GM23248 (cell line): Measurements from ENCODE around the gene GSAP. TPM values are rescaled to one million over a fixed set of nuclear protein-coding genes. Genes with fewer than 3 reads are reported as not detected.

Source experiments
- DNase-seq: peaks from one replicate; pipeline ENCODE4 v3.0.0-alpha.2; 2015
- H2AFZ ChIP-seq: fragments of 200-600 bp; sonication (generic); 2 replicates; pipeline ENCODE4 v1.6.1; 2016; ENCODE audit warnings: antibody characterized with exemption
- H3F3A ChIP-seq: fragments of 200-600 bp; sonication (generic); 2 replicates; pipeline ENCODE4 v1.6.1; 2016; ENCODE audit warnings: mild to moderate bottlenecking, antibody characterized with exemption, mixed run types; ENCODE audit not compliant: insufficient read depth
- H3K27ac ChIP-seq: fragments of 200-600 bp; sonication (generic); 2 replicates; pipeline ENCODE4 v1.5.1; 2016; ENCODE audit warnings: mild to moderate bottlenecking
- H3K27me3 ChIP-seq: fragments of 200-600 bp; sonication (generic); replicated peaks from 2 replicates; pipeline ENCODE4 v1.6.1; 2016; ENCODE audit warnings: mild to moderate bottlenecking; ENCODE audit not compliant: insufficient read depth
- H3K36me3 ChIP-seq: fragments of 200-600 bp; sonication (generic); 2 replicates; pipeline ENCODE4 v1.6.1; 2016; ENCODE audit warnings: low read depth, mild to moderate bottlenecking
- H3K4me1 ChIP-seq: fragments of 200-600 bp; sonication (generic); 2 replicates; pipeline ENCODE4 v1.6.1; 2016; ENCODE audit warnings: mild to moderate bottlenecking; ENCODE audit not compliant: insufficient read depth
- H3K4me2 ChIP-seq: fragments of 200-600 bp; sonication (generic); one replicate; pipeline ENCODE4 v1.6.1; 2016; ENCODE audit warnings: mild to moderate bottlenecking; ENCODE audit not compliant: unreplicated experiment
- H3K4me3 ChIP-seq: fragments of 200-600 bp; sonication (generic); 2 replicates; pipeline ENCODE4 v1.5.1; 2016; ENCODE audit warnings: mild to moderate bottlenecking
- H3K79me2 ChIP-seq: fragments of 200-600 bp; sonication (generic); 2 replicates; pipeline ENCODE4 v1.6.1; 2016; ENCODE audit warnings: mild to moderate bottlenecking; ENCODE audit not compliant: insufficient read depth
- H3K9ac ChIP-seq: fragments of 200-600 bp; sonication (generic); 2 replicates; pipeline ENCODE4 v1.6.1; 2016; ENCODE audit warnings: mild to moderate bottlenecking
- H3K9me2 ChIP-seq: fragments of 200-600 bp; sonication (generic); 2 replicates; pipeline ENCODE4 v1.6.1; 2016; ENCODE audit warnings: mixed run types, mild to moderate bottlenecking, moderate library complexity; ENCODE audit not compliant: insufficient read depth
- H3K9me3 ChIP-seq: fragments of 200-600 bp; sonication (generic); one replicate; pipeline ENCODE4 v1.6.1; 2017; ENCODE audit warnings: low read depth
- H4K20me1 ChIP-seq: fragments of 200-600 bp; sonication (generic); 2 replicates; pipeline ENCODE4 v1.6.0; 2016; ENCODE audit not compliant: insufficient read depth
- EZH2 ChIP-seq: fragments of 200-600 bp; sonication (generic); IDR thresholded peaks from 2 replicates; pipeline ENCODE4 v1.6.1; 2018; ENCODE audit warnings: antibody characterized with exemption, mild to moderate bottlenecking; ENCODE audit not compliant: insufficient read depth, poor library complexity, severe bottlenecking
- EZH2phosphoT487 ChIP-seq: fragments of 200-600 bp; sonication (generic); IDR thresholded peaks from 2 replicates; pipeline ENCODE4 v1.6.1; 2018; ENCODE audit warnings: antibody characterized with exemption, moderate library complexity, mild to moderate bottlenecking, low read depth; ENCODE audit not compliant: insufficient read depth
- WGBS, 2 experiments: methylation state at CpG; one replicate each; pipeline ENCODE4 v1.1.6; 2015 to 2017; ENCODE audit warnings: low lambda C conversion rate in 2 of 2, low coverage in 1 of 2; ENCODE audit errors: missing lambda C conversion rate in 2 of 2; 5-methylcytosine and 5-hydroxymethylcytosine counted together
- in situ Hi-C: fragments of 300-500 bp; cut with MboI; formaldehyde crosslinking; loops from 2 replicates; pipeline ENCODE4 v1.15.0; 2020
- polyA plus RNA-seq: library from polyadenylated mRNA; unstranded; fragments of >200 nt; fragmentation: Nextera tagmentation; extraction: Ambion mirVana; gene quantifications from 2 replicates; pipeline ENCODE4 v1.2.1, GENCODE V29; 2016
- total RNA-seq: library from RNA; depleted of rRNA; stranded (reverse); fragments of >200 nt; shearing (Covaris generic); gene quantifications from 2 replicates; pipeline ENCODE4 v1.2.3, GENCODE V29; 2014

Gene GSAP
- total and polyA plus RNA-seq, 2 experiments from 2014 or later, result 4.2 to 4.3 TPM

- 72 to 79% methylated on average over 5 of the region's 5 CpGs for WGBS, 2 experiments
- H2AFZ ChIP-seq, result no peak overlapping the region
- H4K20me1 ChIP-seq, result no peaks in the 10 kb centered on the region
- H3K27me3 ChIP-seq, result no peaks in the 10 kb centered on the region
- peaks cover 10% of the 10 kb centered on the region for H3F3A ChIP-seq
- no peak overlapping the region for H3K4me3 ChIP-seq
- DNase-seq, result no peak
- H3K36me3 ChIP-seq, result no peaks in the 10 kb centered on the region
- H3K9me3 ChIP-seq, result no peaks in the 10 kb centered on the region
- H3K4me1 ChIP-seq, result no peaks in the 10 kb centered on the region; the same call in 1 of the 2 replicates
- no peaks in the 10 kb centered on the region for H3K79me2 ChIP-seq
- H3K9ac ChIP-seq, result no peak overlapping the region
- TF ChIP-seq EZH2 (no peak), EZH2phosphoT487 (no peak)
- in situ Hi-C loops, result no loop called here
- H3K4me2 ChIP-seq, result no peak overlapping the region
- H3K9me2 ChIP-seq, result no peaks in the 10 kb centered on the region
- no peak overlapping the region for H3K27ac ChIP-seq
Measured at GRCh38 chr7:77433901-77434300, 17.8 kb upstream of the GSAP start.

- Histone ChIP-seq H3F3A (peaks cover 39% of the 10 kb centered on the region), H3K4me2 (no peak overlapping the region), H4K20me1 (no peaks in the 10 kb centered on the region), H3K4me1 (peaks cover 24% of the 10 kb centered on the region), H3K9me3 (no peaks in the 10 kb centered on the region), H3K4me3 (no peak overlapping the region), H2AFZ (no peak overlapping the region), H3K27ac (no peak overlapping the region), H3K79me2 (no peaks in the 10 kb centered on the region), H3K36me3 (no peaks in the 10 kb centered on the region), H3K9ac (no peak overlapping the region), H3K9me2 (no peaks in the 10 kb centered on the region), H3K27me3 (no peaks in the 10 kb centered on the region)
- in situ Hi-C loops, result no loop called here
- no peak for TF ChIP-seq EZH2phosphoT487
- no peak for TF ChIP-seq EZH2
- 83 to 84% methylated on average over 7 of the region's 7 CpGs for WGBS, 2 experiments
- DNase-seq, result no peak
Measured at GRCh38 chr7:77430927-77431326, 14.8 kb upstream of the GSAP start.

GRCh38 chr7:77428777-77429231, 12.7 kb upstream of the GSAP start:
- H2AFZ ChIP-seq, result 0 out of 2 replicates have a peak overlapping the region, but pooled peaks have one; percentile 4

GRCh38 chr7:77427996-77428603, 12.0 kb upstream of the GSAP start:
- no peaks in the 10 kb centered on the region for H3K36me3 ChIP-seq
- 0 out of 2 replicates have a peak overlapping the region, but pooled peaks have one; percentile 4 for H2AFZ ChIP-seq
- no peaks in the 10 kb centered on the region for H3K79me2 ChIP-seq
- no peaks in the 10 kb centered on the region for H3K9me2 ChIP-seq
- TF ChIP-seq EZH2phosphoT487 (no peak), EZH2 (no peak)
- WGBS, 2 experiments, result 63 to 73% methylated on average over 5 of the region's 5 CpGs
- H4K20me1 ChIP-seq, result no peaks in the 10 kb centered on the region
- peaks cover 36% of the 10 kb centered on the region for H3K4me1 ChIP-seq
- peak overlapping the region; percentile 57 for H3K27ac ChIP-seq
- H3K9ac ChIP-seq, result 0 out of 2 replicates have a peak overlapping the region, but pooled peaks have one; percentile 1
- H3K27me3 ChIP-seq, result no peaks in the 10 kb centered on the region
- in situ Hi-C loops, result no loop called here
- H3F3A ChIP-seq, result peaks cover 39% of the 10 kb centered on the region
- peak overlapping the region; percentile 38 for H3K4me2 ChIP-seq
- no peaks in the 10 kb centered on the region for H3K9me3 ChIP-seq
- no peak overlapping the region for H3K4me3 ChIP-seq
- peak; percentile 62 for DNase-seq

More at GRCh38 chr7:77428777-77429231, 12.7 kb upstream of the GSAP start:
- Histone ChIP-seq H3K27ac (peak overlapping the region; percentile 57; the same call in 1 of the 2 replicates), H3K4me1 (peaks cover 36% of the 10 kb centered on the region), H3K27me3 (no peaks in the 10 kb centered on the region), H3K79me2 (no peaks in the 10 kb centered on the region), H3F3A (peaks cover 39% of the 10 kb centered on the region), H3K9me3 (no peaks in the 10 kb centered on the region), H3K9me2 (no peaks in the 10 kb centered on the region), H4K20me1 (no peaks in the 10 kb centered on the region), H3K4me3 (no peak overlapping the region), H3K36me3 (no peaks in the 10 kb centered on the region), H3K4me2 (no peak overlapping the region), H3K9ac (no peak overlapping the region)
- WGBS, 2 experiments, result 83 to 85% methylated on average over 10 of the region's 10 CpGs
- TF ChIP-seq EZH2phosphoT487 (no peak), EZH2 (no peak)
- no peak for DNase-seq
- in situ Hi-C loops, result no loop called here
